GM21737 (cell line): ENCODE measurements around the gene ZPBP.

ENCODE experiments used
- ATAC-seq: cut with Tn5 transposase; IDR thresholded peaks from one replicate; pipeline ENCODE4 v1.9.1; 2021; ENCODE audit warnings: mild to moderate bottlenecking, moderate library complexity; ENCODE audit not compliant: unreplicated experiment

ZPBP gene

GRCh38 chr7:50092579-50093491, at the start of gene ZPBP:
Gene ZPBP, minus strand, starts transcription at chr7:50093246. Its CDS starts 52 bp downstream, at chr7:50093194.
- peak; percentile 61 for ATAC-seq

- no peak for ATAC-seq
These were observed 49.5 kb upstream of the ZPBP start for GRCh38 chr7:50142425-50143017.

- no peak for ATAC-seq
These were observed 48.8 kb upstream of the ZPBP start for GRCh38 chr7:50141854-50142253.

DNA sequence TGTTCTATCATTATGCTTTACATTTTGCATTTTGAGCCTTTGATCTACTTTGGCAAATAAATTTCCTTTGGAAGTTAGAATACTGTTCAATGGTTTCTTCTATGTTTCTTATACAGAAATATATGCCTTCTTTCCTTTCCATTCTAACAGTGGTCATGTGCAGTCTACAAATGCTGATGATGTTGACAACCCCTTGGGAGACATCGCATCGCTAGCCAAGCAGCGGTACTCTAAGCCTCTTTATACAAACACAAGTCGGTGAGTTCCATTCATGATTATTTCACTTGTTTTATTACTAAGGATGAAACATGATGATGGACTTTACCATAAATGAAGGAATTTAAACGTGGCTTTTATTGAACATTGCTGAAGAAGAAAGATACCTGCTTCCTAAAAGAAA, 48.1 kb upstream of the ZPBP start:
- ATAC-seq: no peak

- no peak for ATAC-seq
These were observed 47.6 kb upstream of the ZPBP start for GRCh38 chr7:50140688-50141087.

GRCh38 chr7:50138101-50138500, 45.1 kb upstream of the ZPBP start:
- no peak for ATAC-seq

GRCh38 chr7:50125766-50126165, 32.7 kb upstream of the ZPBP start:
- ATAC-seq: no peak

DNA sequence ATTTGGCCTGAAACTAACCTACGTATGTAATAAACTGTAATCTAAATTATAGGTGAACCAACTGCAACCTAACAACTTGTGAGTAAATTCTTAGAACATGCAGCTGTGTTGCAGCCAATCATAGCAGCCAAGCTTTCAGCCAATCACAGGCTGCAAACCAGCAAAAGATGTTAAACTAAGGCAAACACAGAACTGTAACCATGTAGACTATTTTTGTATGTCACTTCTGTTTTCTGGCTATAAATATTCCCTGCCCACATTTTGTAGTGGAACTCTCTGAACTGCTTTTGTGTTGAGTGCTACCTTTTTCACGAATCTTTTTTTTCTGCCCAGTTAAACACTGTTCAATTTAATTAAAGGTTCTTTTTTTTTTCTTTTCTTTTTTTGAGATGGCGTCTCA, 28.2 kb upstream of the ZPBP start:
- no peak for ATAC-seq

DNA sequence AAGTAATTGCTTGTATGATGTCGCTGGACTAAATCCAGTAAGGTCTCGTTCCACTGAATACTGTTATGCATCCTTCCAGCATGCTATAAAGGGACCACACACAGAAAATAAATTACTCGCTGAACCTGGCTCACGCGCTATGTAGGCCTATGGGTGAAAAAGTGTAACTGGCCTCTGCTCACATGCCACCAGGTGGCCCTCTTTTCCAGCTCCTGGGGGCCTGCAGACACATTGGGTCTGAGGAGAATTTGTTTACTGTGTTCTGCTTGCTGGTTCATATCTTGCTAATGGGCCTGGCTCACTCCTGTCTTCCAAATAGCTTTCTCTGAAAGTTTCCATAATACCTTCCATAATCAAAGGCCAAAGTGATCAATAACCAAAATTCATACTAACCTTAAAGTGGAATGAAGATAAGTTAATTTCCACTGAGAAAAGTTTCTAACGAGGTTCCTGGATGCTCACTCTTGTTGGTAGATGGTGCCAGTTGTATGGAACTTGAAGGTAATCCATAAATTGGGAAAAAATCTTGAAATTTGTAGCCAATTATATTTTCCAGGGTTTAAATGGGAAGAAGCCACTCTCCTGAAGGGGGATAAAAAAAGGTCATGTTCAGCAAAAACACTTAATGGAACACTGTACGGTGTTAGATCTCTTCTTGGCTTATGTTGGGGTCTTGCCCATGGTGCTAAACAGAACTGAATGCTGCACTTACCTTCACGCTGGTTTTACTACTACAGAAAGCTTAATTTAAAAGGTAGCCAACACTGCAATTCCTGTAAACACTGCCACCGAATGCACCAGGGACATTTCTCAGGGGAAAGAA, 27.0 kb upstream of the ZPBP start:
- no peak for ATAC-seq

GRCh38 chr7:50112250-50112649, 19.2 kb upstream of the ZPBP start:
- ATAC-seq: no peak

GRCh38 chr7:50101873-50102272, 8.8 kb upstream of the ZPBP start:
- no peak for ATAC-seq

DNA sequence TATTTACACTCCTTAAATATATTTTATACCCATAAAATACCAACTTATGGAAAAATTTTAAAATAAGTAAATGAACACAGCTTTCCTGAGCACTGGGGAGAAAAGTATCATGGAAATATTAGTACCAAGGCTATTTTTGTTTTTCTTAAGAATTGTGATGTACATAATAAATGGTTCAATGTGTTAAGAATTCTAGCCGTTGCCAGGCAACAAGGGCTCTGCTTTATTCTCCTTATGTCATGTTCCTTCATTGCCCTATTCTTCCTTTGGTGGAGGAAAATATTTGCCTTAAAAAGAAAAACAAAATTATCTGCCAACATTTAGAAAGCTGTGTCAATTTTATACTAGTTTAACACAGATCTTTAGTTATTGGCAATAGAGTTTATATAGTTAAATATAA, 2.6 kb upstream of the ZPBP start:
- no peak for ATAC-seq

GRCh38 chr7:50088463-50089129, 4.5 kb downstream of the ZPBP start:
- ATAC-seq: no peak

- no peak for ATAC-seq
These were observed 7.7 kb downstream of the ZPBP start for GRCh38 chr7:50085344-50085743.

DNA sequence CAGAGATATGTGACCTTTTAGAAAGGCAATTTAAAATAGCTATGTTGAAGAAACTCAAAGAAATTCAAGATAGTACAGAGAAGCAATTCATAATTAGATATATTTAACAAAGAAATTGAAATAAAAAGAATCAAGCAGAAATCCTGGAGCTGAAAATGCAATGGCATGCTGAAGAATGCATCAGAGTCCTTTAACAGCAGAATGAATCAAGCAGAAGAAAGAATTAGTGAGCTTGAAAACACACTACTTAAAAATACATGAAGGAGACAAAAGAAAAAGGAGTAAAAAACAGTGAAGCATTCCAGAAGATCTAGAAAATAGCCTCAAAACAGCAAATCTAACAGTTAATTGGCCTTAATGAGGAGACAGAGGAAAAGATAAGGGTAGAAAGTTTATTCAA, 20.0 kb downstream of the ZPBP start:
- ATAC-seq: no peak

DNA sequence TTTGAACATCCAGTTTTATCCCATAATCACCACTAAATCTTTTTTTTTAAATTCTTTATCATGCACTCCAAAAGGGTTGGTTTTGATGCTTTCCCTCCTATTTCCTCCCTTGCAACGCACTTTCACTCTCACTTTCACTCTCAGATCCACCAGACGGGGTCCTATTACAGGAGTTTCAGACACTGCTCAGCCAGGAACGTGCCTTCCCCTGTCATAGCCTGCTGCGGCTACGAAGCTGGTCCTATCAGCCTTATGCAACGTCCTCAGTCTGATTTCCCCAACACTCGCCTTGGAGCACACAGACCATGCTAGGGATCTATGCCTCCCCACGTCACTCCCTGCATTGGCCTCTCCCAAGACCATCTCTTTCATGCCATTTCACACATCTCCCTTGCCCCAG, 23.4 kb downstream of the ZPBP start:
- peak; percentile 50 for ATAC-seq

GRCh38 chr7:50068850-50069551, 24.0 kb downstream of the ZPBP start:
- peak; percentile 77 for ATAC-seq

DNA sequence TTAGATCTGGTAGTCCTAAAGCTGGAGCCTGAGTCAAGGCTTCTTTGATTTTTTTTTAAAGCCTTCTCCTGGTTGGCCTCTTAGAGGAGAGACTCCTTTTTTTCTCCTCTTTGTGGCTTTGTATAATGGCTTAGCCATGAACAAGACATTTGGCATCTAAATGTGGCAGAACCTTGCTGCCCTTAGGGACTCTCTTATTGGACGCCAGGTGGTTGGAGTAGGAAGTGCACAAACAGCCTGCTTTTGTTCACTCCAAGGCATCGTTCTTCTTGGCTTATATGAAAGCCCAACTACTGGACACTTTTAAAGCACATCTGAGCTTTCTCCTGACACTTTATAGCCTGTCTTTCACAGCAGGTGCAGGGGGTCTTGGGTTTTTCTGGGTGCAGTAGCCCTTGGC, 25.0 kb downstream of the ZPBP start:
- ATAC-seq: no peak

DNA sequence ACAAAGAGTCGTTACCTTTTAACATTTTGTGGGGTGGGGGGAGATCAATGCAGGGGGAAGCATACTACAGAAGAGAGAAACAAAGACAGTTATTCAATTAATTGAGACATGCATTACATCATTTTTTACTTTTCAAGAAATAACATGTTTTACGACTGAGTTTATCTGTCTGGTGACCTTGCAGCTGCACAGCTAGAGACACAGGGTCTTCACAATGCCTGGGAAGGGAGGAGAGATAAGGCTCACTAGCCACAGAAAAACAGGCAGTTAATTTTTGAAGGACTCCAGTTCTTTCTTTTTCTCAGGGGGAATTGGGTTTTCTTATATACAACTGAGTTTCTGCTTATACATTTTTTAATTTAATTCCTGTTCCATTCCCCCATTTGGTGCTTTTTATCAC, 30.1 kb downstream of the ZPBP start:
- ATAC-seq: no peak

DNA sequence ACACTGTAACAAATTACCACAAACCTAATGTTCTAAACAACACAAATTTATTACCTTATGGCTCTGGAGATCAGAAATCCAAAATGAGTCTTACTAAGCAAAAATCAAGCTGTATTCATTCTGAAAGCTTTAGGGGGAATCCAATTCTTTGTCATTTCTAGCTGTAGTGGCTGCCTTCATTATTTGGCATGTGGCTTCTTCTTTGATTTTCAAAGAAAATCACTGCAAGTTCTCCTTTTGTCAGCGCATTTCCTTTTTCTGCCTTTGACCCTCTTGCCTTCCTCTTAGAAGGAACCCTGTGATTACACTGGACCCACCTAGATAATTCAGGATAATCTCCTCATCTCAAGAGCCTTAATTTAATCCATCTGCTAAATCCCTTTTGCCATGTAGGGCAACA, 36.9 kb downstream of the ZPBP start:
- no peak for ATAC-seq
